Measurements from ENCODE around the gene PHOX2B. TPM values are rescaled to one million over a fixed set of nuclear protein-coding genes. Genes with fewer than 3 reads are reported as not detected.

Gene PHOX2B
- not detected in 5 replicates for total RNA-seq (2022; extraction: Qiagen RNA extraction; ENCODE audit: low read depth)

DNA sequence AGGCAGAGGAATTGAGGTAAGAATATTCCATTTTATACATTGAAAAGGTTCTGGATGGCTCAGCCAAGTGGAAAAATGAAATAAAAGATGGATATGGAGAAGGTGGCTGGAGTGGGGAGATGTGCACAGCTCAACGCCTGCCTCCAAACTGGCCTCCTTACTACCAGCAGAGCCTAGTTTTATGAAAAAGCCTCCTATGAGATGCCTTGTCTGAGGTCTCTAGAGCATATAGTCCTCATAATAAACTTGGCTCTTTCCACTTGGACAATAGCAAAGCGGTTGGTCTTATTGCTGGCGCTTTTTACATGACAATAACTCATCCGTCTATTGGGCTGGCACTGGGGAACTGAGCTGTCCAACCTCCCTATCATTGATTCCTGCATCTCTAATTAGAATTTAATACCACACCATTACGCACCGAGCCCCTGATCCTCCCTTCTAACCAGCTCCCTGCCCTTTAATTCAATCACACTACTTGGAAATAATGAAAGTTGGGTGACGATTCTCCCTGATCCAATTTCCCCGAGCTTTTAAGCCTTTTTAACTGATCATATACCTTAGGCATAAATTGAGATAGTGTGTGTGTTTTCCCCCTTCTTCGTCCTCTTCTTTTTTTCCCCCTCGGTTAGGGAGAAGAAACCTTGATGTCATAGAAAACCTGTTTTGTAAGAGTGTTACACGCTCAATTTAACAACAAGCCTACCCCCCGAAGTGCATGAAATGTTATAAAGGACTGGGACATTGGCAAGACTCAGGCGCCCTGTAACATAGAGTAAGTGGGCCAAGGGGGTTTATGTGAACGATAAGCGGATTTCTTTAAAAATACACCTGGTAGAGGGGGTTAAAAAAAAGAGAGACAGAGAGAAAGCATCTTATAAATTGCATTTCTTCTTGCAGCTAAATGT, at the start of gene PHOX2B:
Gene PHOX2B (minus strand): TSS at position 155 of the 905 bp plus-strand sequence. CDS start 115 bp downstream, at position 40.

Other genes with a start within 250 kb of the PHOX2B start
- gene LIMCH1, start 210.6 kb downstream of the PHOX2B start, total RNA-seq (2022; extraction: Qiagen RNA extraction; ENCODE audit: low read depth): 34.0 to 50.5 TPM (median 47.3 TPM) in 5 replicates
- 27.6 to 51.8 TPM (median 46.1 TPM) in 5 replicates for gene TMEM33, start 186.7 kb upstream of the PHOX2B start, total RNA-seq (2022; extraction: Qiagen RNA extraction; ENCODE audit: low read depth)
- 0.11 to 0.19 TPM (median 0.12 TPM) in 5 replicates for gene DCAF4L1, start 233.0 kb upstream of the PHOX2B start, total RNA-seq (2022; extraction: Qiagen RNA extraction; ENCODE audit: low read depth)
- gene SLC30A9, start 241.8 kb upstream of the PHOX2B start, total RNA-seq (2022; extraction: Qiagen RNA extraction; ENCODE audit: low read depth): 20.5 to 40.8 TPM (median 27.1 TPM) in 5 replicates

Measured in A549 treated with ZK216348 at 1 μM for 4 hours (cell line).